IPS-18a (cell line): ENCODE results near the gene CCDC134.
"Not testable (repeated sequence)": the region's sequence is repeated elsewhere in the genome, so short reads cannot be mapped to it uniquely, and the experiment has no call there.

Source experiments
- H3K27ac ChIP-seq: one replicate; pipeline ENCODE4 v1.5.1; 2013; ENCODE audit warnings: low read length
- H3K27me3 ChIP-seq: one replicate; pipeline ENCODE4 v1.6.1; 2013; ENCODE audit warnings: mild to moderate bottlenecking, low read length; ENCODE audit not compliant: control insufficient read depth, insufficient read depth
- H3K36me3 ChIP-seq: one replicate; pipeline ENCODE4 v1.6.1; 2013; ENCODE audit warnings: low read depth, low read length; ENCODE audit not compliant: control insufficient read depth
- H3K4me1 ChIP-seq: one replicate; pipeline ENCODE4 v1.6.1; 2013; ENCODE audit warnings: low read depth, low read length; ENCODE audit not compliant: control insufficient read depth
- H3K4me3 ChIP-seq: one replicate; pipeline ENCODE4 v1.5.1; 2013; ENCODE audit warnings: low read length
- H3K9ac ChIP-seq: one replicate; pipeline ENCODE4 v1.6.1; 2013; ENCODE audit warnings: mild to moderate bottlenecking, low read length, moderate library complexity
- H3K9me3 ChIP-seq: one replicate; pipeline ENCODE4 v1.6.1; 2013; ENCODE audit warnings: low read depth, low read length; ENCODE audit not compliant: control insufficient read depth

The CCDC134 gene

DNA sequence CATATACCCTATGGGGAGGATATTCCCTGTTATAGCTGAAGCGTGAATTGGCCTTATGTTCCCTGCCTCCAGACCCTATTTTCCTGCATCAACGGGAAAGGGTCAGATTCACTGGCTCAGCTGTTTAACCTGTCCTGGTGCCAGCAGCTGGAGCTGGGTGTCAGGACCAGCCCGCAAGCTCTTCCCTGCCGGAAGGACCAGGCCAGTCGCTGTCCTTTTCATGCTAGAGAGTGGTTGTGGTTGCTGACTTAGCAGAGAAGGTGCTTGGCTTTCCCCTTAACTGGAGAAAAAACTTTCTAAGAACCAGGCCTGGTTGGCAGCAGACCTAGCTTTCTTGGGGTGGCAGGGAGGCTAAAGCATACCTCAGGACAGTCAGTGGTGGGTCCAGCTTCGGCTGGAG is 27.2 kb downstream of the CCDC134 start:
- H3K36me3 ChIP-seq, result peaks cover 10% of the 10 kb centered on the region
- peaks cover 29% of the 10 kb centered on the region for H3K4me1 ChIP-seq
- H3K9ac ChIP-seq, result no peak overlapping the region
- no peak overlapping the region for H3K4me3 ChIP-seq
- H3K27ac ChIP-seq, result no peak overlapping the region
- no peaks in the 10 kb centered on the region for H3K27me3 ChIP-seq
- H3K9me3 ChIP-seq, result no peaks in the 10 kb centered on the region

- Histone ChIP-seq H3K27me3 (no peaks in the 10 kb centered on the region), H3K4me1 (peaks cover 28% of the 10 kb centered on the region), H3K9ac (no peak overlapping the region), H3K9me3 (no peaks in the 10 kb centered on the region), H3K27ac (no peak overlapping the region), H3K36me3 (peaks cover 10% of the 10 kb centered on the region), H3K4me3 (no peak overlapping the region)
Observed at GRCh38 chr22:41828516-41828915, 28.0 kb downstream of the CCDC134 start.

DNA sequence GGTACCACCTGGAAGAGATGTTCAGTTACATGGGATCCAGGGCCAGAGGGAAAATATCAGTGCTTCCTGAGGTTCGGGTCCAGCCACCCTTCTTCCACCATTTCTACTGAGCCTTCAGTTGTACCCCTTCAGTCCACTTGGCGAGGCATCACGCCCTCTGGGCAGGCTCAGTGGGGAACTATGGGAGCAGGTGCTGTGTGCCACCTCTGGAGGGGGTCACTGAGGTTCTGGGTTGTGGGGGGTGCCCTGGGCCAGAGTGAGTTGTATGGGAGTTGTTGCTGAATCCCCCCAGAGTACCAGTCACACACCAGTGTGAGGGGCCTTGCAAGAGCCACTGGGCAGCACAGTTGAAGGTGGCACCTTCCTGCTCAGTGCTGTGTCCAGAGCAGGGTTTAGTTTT is 29.7 kb downstream of the CCDC134 start:
- no peak overlapping the region for H3K9ac ChIP-seq
- H3K27ac ChIP-seq, result no peak overlapping the region
- no peaks in the 10 kb centered on the region for H3K27me3 ChIP-seq

DNA sequence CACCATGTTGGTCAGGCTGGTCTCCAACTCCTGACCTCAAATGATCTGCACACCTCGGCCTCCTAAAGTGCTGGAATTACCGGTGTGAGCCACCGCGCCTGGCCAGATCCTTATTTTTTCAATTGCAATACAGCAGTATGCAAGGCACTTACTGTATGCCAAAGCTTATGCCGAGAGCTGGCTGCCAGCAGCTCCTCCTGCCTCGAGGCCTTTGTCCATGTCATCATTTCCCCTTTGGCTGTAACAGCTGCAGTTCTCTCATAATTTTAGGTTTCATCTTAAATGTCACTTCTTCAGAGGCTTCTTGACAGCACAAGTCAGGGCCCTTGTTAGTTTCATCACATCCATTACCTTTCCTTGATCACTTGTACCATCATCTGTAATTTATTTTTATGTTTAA is 30.9 kb downstream of the CCDC134 start:
- no peaks in the 10 kb centered on the region for H3K9me3 ChIP-seq
- H3K27me3 ChIP-seq, result no peaks in the 10 kb centered on the region
- H3K27ac ChIP-seq, result peak overlapping the region; percentile 87
- H3K4me3 ChIP-seq, result peak overlapping the region; percentile 54
- H3K4me1 ChIP-seq, result peaks cover 27% of the 10 kb centered on the region
- no peak overlapping the region for H3K9ac ChIP-seq
- H3K36me3 ChIP-seq, result peaks cover 13% of the 10 kb centered on the region

More for the DNA sequence above, 29.7 kb downstream of the CCDC134 start:
- H3K4me1 ChIP-seq, result peaks cover 27% of the 10 kb centered on the region
- H3K4me3 ChIP-seq, result no peak overlapping the region
- no peaks in the 10 kb centered on the region for H3K9me3 ChIP-seq
- peaks cover 11% of the 10 kb centered on the region for H3K36me3 ChIP-seq

- no peaks in the 10 kb centered on the region for H3K9me3 ChIP-seq
- peak overlapping the region; percentile 87 for H3K27ac ChIP-seq
- H3K27me3 ChIP-seq, result no peaks in the 10 kb centered on the region
- peak overlapping the region; percentile 73 for H3K9ac ChIP-seq
- peak overlapping the region; percentile 54 for H3K4me3 ChIP-seq
- H3K36me3 ChIP-seq, result peaks cover 19% of the 10 kb centered on the region
- peaks cover 24% of the 10 kb centered on the region for H3K4me1 ChIP-seq
Observed at GRCh38 chr22:41831828-41832552, 31.5 kb downstream of the CCDC134 start.

DNA sequence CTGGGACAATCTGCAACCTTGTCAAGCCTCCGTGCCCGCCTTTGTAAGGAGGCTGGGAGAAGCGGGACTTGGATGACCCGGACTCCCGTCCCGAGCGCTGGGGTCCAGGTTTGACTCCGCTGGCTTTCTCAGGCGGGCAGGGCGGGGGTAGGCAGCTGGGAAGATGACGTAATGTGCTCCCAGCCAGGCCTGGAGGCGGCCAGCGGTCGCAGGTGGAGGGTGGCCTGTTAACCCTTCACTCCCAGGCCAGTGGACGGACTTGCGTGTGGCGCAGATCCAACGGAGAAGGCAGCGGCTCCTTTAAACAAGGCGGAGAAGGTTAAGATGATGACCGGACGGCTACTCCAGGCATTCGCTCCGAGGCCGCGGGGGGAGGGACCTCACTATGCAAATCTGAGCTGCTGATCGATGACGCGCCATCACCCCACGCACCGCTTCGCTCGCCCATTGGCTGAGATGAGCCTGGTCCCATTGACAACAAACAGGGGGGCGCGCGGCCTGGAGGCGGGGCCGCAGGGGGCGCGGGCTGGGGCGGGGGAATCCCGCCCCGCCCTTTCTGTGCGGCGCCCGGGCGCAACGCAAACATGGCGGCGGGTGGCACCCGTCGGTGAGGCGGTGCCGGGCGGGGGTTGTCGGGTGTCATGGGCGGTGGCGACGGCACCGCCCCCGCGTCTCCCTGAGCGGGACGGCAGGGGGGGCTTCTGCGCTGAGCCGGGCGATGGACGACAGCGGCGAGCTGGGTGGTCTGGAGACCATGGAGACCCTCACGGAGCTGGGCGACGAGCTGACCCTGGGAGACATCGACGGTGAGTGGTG is 32.3 kb downstream of the CCDC134 start, which contains the start of gene SREBF2:
Gene SREBF2, plus strand, starts transcription at position 553 of the 816 bp plus-strand sequence. Its CDS starts 166 bp downstream, at position 719.
- peak within 1 kb of the TSS; percentile 88 for H3K4me3 ChIP-seq
- peaks cover 23% of the 10 kb centered on the region for H3K4me1 ChIP-seq
- peaks cover 21% of the 10 kb centered on the region for H3K36me3 ChIP-seq
- peak within 1 kb of the TSS; percentile 87 for H3K27ac ChIP-seq
- peak within 1 kb of the TSS; percentile 73 for H3K9ac ChIP-seq
- no peaks in the 10 kb centered on the region for H3K9me3 ChIP-seq
- H3K27me3 ChIP-seq, result no peaks in the 10 kb centered on the region

DNA sequence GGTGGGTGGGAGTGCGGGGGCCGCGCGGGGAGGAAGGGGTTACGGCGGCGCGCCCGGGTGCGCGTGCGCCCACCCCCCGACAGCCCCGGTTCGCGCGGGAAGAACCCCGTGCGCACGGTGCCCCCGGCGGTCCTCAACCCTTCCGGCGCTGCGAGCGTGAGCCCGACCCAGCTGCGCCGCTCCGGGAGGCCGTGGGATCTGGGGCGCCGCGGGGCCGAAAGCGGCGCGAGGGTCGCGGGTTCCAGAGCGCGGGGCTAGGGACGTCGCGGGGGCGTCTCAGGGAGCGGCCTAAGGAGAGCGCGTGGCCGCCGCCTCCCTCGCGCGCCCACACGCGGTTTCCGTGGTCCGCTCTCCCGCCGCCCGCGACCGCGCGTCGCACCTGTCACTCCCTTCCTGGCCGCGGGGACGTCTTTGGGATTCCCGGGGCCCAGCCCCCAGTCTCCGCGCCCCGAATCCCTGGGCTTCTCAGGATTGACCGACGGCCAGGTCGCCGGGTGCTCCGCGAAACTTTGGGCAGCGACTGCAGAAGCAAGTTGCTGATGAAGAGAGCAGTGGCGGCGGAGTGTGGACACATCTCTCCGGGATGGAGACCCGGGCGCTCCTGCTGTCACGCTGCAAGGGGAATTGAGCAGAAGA is 33.0 kb downstream of the CCDC134 start:
- peaks cover 25% of the 10 kb centered on the region for H3K36me3 ChIP-seq

GRCh38 chr22:41834005-41834944 is 33.8 kb downstream of the CCDC134 start:
- Histone ChIP-seq H3K9me3 (no peaks in the 10 kb centered on the region), H3K36me3 (peaks cover 32% of the 10 kb centered on the region), H3K4me1 (peaks cover 17% of the 10 kb centered on the region), H3K9ac (peak overlapping the region; percentile 57), H3K27me3 (no peaks in the 10 kb centered on the region), H3K4me3 (peak overlapping the region; percentile 88), H3K27ac (peak overlapping the region; percentile 16)

More for the DNA sequence above, 33.0 kb downstream of the CCDC134 start:
- no peak overlapping the region for H3K27ac ChIP-seq
- H3K4me1 ChIP-seq, result peaks cover 20% of the 10 kb centered on the region
- H3K27me3 ChIP-seq, result no peaks in the 10 kb centered on the region
- peak overlapping the region; percentile 88 for H3K4me3 ChIP-seq
- no peaks in the 10 kb centered on the region for H3K9me3 ChIP-seq
- peak overlapping the region; percentile 57 for H3K9ac ChIP-seq

DNA sequence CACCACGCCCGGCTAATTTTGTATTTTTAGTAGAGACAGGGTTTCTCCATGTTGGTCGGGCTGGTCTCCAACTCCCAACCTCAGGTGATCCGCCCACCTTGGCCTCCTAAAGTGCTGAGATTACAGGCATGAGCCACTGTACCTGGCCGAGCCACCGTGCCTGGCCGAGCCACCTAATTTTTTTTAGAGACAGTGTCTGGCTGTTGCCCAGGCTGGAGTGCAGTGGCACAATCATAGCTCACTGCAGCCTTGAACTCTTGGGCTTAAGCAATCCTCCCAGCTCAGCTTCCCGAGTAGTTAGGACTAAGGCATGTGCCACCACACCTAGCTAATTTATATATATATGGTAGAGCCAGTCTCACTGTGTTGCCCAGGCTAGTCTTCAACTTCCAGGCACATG is 35.0 kb downstream of the CCDC134 start:
- Histone ChIP-seq H3K4me1 (peaks cover 17% of the 10 kb centered on the region), H3K36me3 (peaks cover 36% of the 10 kb centered on the region)
- H3K27ac ChIP-seq, H3K27me3 ChIP-seq, H3K9ac ChIP-seq, H3K4me3 ChIP-seq, H3K9me3 ChIP-seq: not testable (repeated sequence)

- no peak overlapping the region for H3K9ac ChIP-seq
- H3K4me1 ChIP-seq, result peaks cover 14% of the 10 kb centered on the region
- no peak overlapping the region for H3K4me3 ChIP-seq
- no peak overlapping the region for H3K27ac ChIP-seq
- no peaks in the 10 kb centered on the region for H3K9me3 ChIP-seq
- H3K27me3 ChIP-seq, result no peaks in the 10 kb centered on the region
- H3K36me3 ChIP-seq, result peaks cover 47% of the 10 kb centered on the region
Observed at GRCh38 chr22:41836551-41836950, 36.1 kb downstream of the CCDC134 start.
